Gastroesophageal sphincter (tissue), 4 donors: ENCODE measurements around the gene AP2B1. TPM values are rescaled to one million over a fixed set of nuclear protein-coding genes. Genes with fewer than 3 reads are reported as not detected.

Experiments used
- ATAC-seq: fragments of 150-250 bp; one replicate; pipeline ENCODE4 v1.9.1; 2016; ENCODE audit warnings: mild to moderate bottlenecking, moderate library complexity
- H3K27ac ChIP-seq, 4 donors: fragments of 200-600 bp; sonication (generic) in 3 of 4; 1 replicate in 3 of 4; 2 replicates in 1 of 4; pipeline ENCODE4 v1.5.1; 2016 to 2019
- H3K27me3 ChIP-seq: fragments of 200-600 bp; sonication (generic); one replicate; pipeline ENCODE4 v1.5.1; 2019
- H3K36me3 ChIP-seq, 2 donors: fragments of 200-600 bp; sonication (generic); one replicate each; pipeline ENCODE4 v1.5.1; 2019; ENCODE audit warnings: control low read depth in 1 of 2
- H3K4me1 ChIP-seq, 3 donors: fragments of 200-600 bp; sonication (generic); 1 replicate in 2 of 3; 2 replicates in 1 of 3; pipeline ENCODE4 v1.5.1; 2016 to 2019; ENCODE audit warnings: control low read depth in 2 of 3
- H3K4me3 ChIP-seq, 2 donors: fragments of 200-600 bp; sonication (generic); one replicate each; pipeline ENCODE4 v1.5.1; 2019; ENCODE audit warnings: mild to moderate bottlenecking in 1 of 2, moderate library complexity in 1 of 2
- H3K9me3 ChIP-seq, 3 donors: fragments of 200-600 bp; sonication (generic); one replicate each; pipeline ENCODE4 v1.5.1; 2017 to 2019; ENCODE audit warnings: control low read depth in 2 of 3
- CTCF ChIP-seq, 4 experiments: fragments of 200-600 bp in 2 of 4; fragments of 450-650 bp in 2 of 4; sonication (generic) in 1 of 4; IDR thresholded peaks; one replicate each; pipeline ENCODE4 v1.5.1; 2017 to 2019; ENCODE audit warnings: antibody characterized with exemption in 4 of 4, mild to moderate bottlenecking in 2 of 4, moderate library complexity in 2 of 4
- EP300 ChIP-seq: sonication (generic); formaldehyde crosslinking; IDR thresholded peaks from one replicate; pipeline ENCODE4 v1.6.1; 2017; ENCODE audit warnings: antibody characterized with exemption, mild to moderate bottlenecking
- POLR2A ChIP-seq, 2 donors: fragments of 450-650 bp; IDR thresholded peaks; one replicate each; pipeline ENCODE4 v1.6.1; 2017; ENCODE audit warnings: antibody characterized with exemption in 2 of 2, mild to moderate bottlenecking in 2 of 2, moderate library complexity in 1 of 2
- POLR2AphosphoS5 ChIP-seq: sonication (generic); formaldehyde crosslinking; IDR thresholded peaks from one replicate; pipeline ENCODE4 v1.6.1; 2017; ENCODE audit warnings: antibody characterized with exemption
- WGBS, 2 donors: methylation state at CpG; one replicate each; pipeline ENCODE4 v1.1.5; 2018; ENCODE audit warnings: low coverage in 1 of 2; 5-methylcytosine and 5-hydroxymethylcytosine counted together
- total RNA-seq, 4 donors: library from RNA; depleted of rRNA; stranded (reverse); fragments of >200 nt; gene quantifications; one replicate each; pipeline ENCODE4 v1.1.0, GENCODE V29; 2016

Gene AP2B1
- total RNA-seq, 4 donors from 2014 or later: 104 to 383 (median 185) TPM

- Histone ChIP-seq H3K4me1 (peaks cover 0 to 13% (median 6%) of the 10 kb centered on the region in 3 donors), H3K36me3 (no peaks in the 10 kb centered on the region), H3K9me3 (no peaks in the 10 kb centered on the region), H3K4me3 (peak overlapping the region in 1 of 2 donors; percentile 29), H3K27ac (no peak overlapping the region), H3K27me3 (peaks cover 57% of the 10 kb centered on the region)
- TF ChIP-seq POLR2A (IDR thresholded peaks at IDR 0.05) (no peak), POLR2AphosphoS5 (no peak), EP300 (no peak), CTCF (IDR thresholded peaks at IDR 0.05) (no peak)
- ATAC-seq: peak; percentile 35
- 12 to 80% methylated on average over 1 to 5 of the region's 73 CpGs for WGBS, 2 donors
These were observed 154.1 kb downstream of the AP2B1 start for GRCh38 chr17:35740997-35741931.

- H3K27ac ChIP-seq: no peak overlapping the region
- H3K4me1 ChIP-seq: peaks cover 0 to 18% (median 6%) of the 10 kb centered on the region in 3 donors
- WGBS, 2 donors: 67% methylated on average over 6 of the region's 7 CpGs; no CpG with 5 or more reads in 1 of the 2 donors
- TF ChIP-seq POLR2AphosphoS5: no peak
- no peak for TF ChIP-seq CTCF (IDR thresholded peaks at IDR 0.05)
- TF ChIP-seq POLR2A (IDR thresholded peaks at IDR 0.05): no peak
- no peak for TF ChIP-seq EP300
- no peaks in the 10 kb centered on the region for H3K36me3 ChIP-seq
- H3K4me3 ChIP-seq: no peak overlapping the region
- H3K9me3 ChIP-seq: no peaks in the 10 kb centered on the region
- no peak for ATAC-seq
- H3K27me3 ChIP-seq: peaks cover 60% of the 10 kb centered on the region
These were observed 155.4 kb downstream of the AP2B1 start for GRCh38 chr17:35742496-35742895.

GRCh38 chr17:35742896-35743477 is 155.9 kb downstream of the AP2B1 start:
- no peak for ATAC-seq
- TF ChIP-seq POLR2A (IDR thresholded peaks at IDR 0.05): no peak
- TF ChIP-seq EP300: no peak
- TF ChIP-seq CTCF (IDR thresholded peaks at IDR 0.05): no peak
- no peak for TF ChIP-seq POLR2AphosphoS5
- Histone ChIP-seq H3K9me3 (no peaks in the 10 kb centered on the region), H3K4me3 (no peak overlapping the region), H3K36me3 (no peaks in the 10 kb centered on the region), H3K27me3 (peaks cover 64% of the 10 kb centered on the region), H3K27ac (no peak overlapping the region), H3K4me1 (peaks cover 0 to 23% (median 6%) of the 10 kb centered on the region in 3 donors)
- WGBS, 2 donors: 73 to 74% methylated on average over 4 to 5 of the region's 7 CpGs

GRCh38 chr17:35743626-35744328 is 156.7 kb downstream of the AP2B1 start:
- H3K9me3 ChIP-seq: no peaks in the 10 kb centered on the region
- TF ChIP-seq CTCF (IDR thresholded peaks at IDR 0.05) (no peak), EP300 (no peak), POLR2AphosphoS5 (no peak), POLR2A (IDR thresholded peaks at IDR 0.05) (no peak)
- H3K4me1 ChIP-seq: peaks cover 0 to 31% (median 6%) of the 10 kb centered on the region in 3 donors
- no peak overlapping the region for H3K4me3 ChIP-seq
- WGBS, 2 donors: 25 to 27% methylated on average over 5 to 6 of the region's 7 CpGs
- no peaks in the 10 kb centered on the region for H3K36me3 ChIP-seq
- no peak for ATAC-seq
- H3K27ac ChIP-seq: no peak overlapping the region
- H3K27me3 ChIP-seq: peaks cover 72% of the 10 kb centered on the region
